ES-I3 (cell line): ENCODE results near the gene IL3RA.

Source experiments
- H3K36me3 ChIP-seq: 2 replicates; pipeline ENCODE4 v1.6.1; 2013; ENCODE audit warnings: mild to moderate bottlenecking, low read length, control low read depth, moderate library complexity; ENCODE audit not compliant: insufficient read depth
- H3K4me1 ChIP-seq: 2 replicates; pipeline ENCODE4 v1.6.1; 2013; ENCODE audit warnings: mild to moderate bottlenecking, control low read depth, low read length; ENCODE audit not compliant: insufficient read depth
- H3K9ac ChIP-seq: 2 replicates; pipeline ENCODE4 v1.6.1; 2013; ENCODE audit warnings: low read depth, mild to moderate bottlenecking, low read length, moderate library complexity
- H3K9me3 ChIP-seq: 2 replicates; pipeline ENCODE4 v1.6.1; 2013; ENCODE audit warnings: mild to moderate bottlenecking, low read length, moderate library complexity; ENCODE audit not compliant: control insufficient read depth, insufficient read depth

IL3RA gene

GRCh38 chrX:1385253-1386223 lies 49.0 kb downstream of the IL3RA start:
- no peaks in the 10 kb centered on the region for H3K9me3 ChIP-seq
- H3K9ac ChIP-seq = no peak overlapping the region
- peaks cover 50% of the 10 kb centered on the region for H3K36me3 ChIP-seq
- no peaks in the 10 kb centered on the region for H3K4me1 ChIP-seq

GRCh38 chrX:1386338-1387127 lies 49.9 kb downstream of the IL3RA start:
- Histone ChIP-seq H3K4me1 (no peaks in the 10 kb centered on the region; the same call in 1 of the 2 replicates), H3K36me3 (peaks cover 55% of the 10 kb centered on the region), H3K9me3 (no peaks in the 10 kb centered on the region), H3K9ac (no peak overlapping the region)

DNA sequence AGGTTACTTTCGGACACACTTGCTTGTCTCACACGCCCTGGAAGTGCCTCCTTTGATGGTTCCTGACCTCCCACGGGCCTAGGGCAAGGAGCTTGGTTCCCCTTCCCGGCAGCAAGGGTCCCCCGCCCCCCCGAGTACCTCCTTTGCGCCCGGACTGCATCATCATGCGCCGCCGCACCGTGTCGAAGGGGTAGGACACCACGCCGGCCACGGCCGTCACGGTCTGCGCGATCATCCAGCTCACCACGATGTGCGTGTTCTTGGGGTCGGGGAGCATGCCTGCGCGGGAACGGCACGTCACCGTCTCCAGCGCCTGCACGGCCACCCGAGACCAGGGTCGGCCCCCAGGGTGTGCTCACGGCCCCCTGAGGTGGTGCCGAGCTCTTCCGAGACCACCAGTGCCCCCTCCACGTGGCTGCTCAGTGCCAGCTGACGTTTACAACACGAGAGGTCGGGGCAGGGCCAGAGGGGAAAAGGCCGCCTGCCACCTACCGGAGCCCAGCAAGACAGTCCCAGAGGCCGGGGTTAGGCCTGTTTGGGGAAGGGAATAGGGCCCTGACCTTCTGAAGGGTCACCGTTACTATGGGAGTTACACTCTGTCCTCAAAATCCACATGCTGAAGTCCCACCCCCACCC lies 50.7 kb downstream of the IL3RA start:
- Histone ChIP-seq H3K9ac (no peak overlapping the region), H3K9me3 (no peaks in the 10 kb centered on the region), H3K36me3 (peaks cover 55% of the 10 kb centered on the region), H3K4me1 (no peaks in the 10 kb centered on the region; the same call in 1 of the 2 replicates)

DNA sequence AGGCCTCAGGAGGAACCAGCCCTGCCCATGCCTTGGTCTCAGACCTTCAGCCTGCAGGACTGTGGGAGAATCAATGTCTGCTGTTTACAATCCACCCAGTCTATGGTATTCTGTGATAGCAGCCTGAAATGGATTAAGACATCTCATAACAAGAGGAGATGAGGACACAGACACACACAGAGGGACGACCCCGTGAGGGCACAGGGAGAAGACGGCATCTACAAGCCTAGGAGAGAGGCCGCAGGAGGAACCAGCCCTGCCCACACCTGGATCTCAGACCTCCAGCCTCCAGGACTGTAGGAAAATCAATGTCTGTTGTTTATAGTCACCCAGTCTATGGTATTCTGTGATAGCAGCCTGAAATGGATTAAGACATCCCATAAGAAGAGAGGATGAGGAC lies 52.1 kb downstream of the IL3RA start:
- peaks cover 51% of the 10 kb centered on the region for H3K36me3 ChIP-seq
- no peak overlapping the region for H3K9ac ChIP-seq
- H3K9me3 ChIP-seq = no peaks in the 10 kb centered on the region
- no peaks in the 10 kb centered on the region; the same call in 1 of the 2 replicates for H3K4me1 ChIP-seq

GRCh38 chrX:1389181-1389992 lies 52.8 kb downstream of the IL3RA start:
- Histone ChIP-seq H3K9ac (no peak overlapping the region), H3K9me3 (no peaks in the 10 kb centered on the region), H3K4me1 (no peaks in the 10 kb centered on the region; the same call in 1 of the 2 replicates), H3K36me3 (peaks cover 51% of the 10 kb centered on the region)

GRCh38 chrX:1389993-1390285 lies 53.4 kb downstream of the IL3RA start:
- H3K36me3 ChIP-seq = peaks cover 46% of the 10 kb centered on the region
- H3K9ac ChIP-seq = no peak overlapping the region
- H3K9me3 ChIP-seq = no peaks in the 10 kb centered on the region
- no peaks in the 10 kb centered on the region; the same call in 1 of the 2 replicates for H3K4me1 ChIP-seq

- Histone ChIP-seq H3K4me1 (no peaks in the 10 kb centered on the region; the same call in 1 of the 2 replicates), H3K9me3 (no peaks in the 10 kb centered on the region), H3K36me3 (peaks cover 45% of the 10 kb centered on the region), H3K9ac (peak overlapping the region; percentile 99)
Measured at GRCh38 chrX:1390621-1391369, 54.2 kb downstream of the IL3RA start.

- H3K9me3 ChIP-seq = no peaks in the 10 kb centered on the region
- H3K36me3 ChIP-seq = peaks cover 41% of the 10 kb centered on the region
- no peaks in the 10 kb centered on the region; the same call in 1 of the 2 replicates for H3K4me1 ChIP-seq
- H3K9ac ChIP-seq = peak overlapping the region; percentile 99
Measured at GRCh38 chrX:1391370-1391706, 54.8 kb downstream of the IL3RA start.

DNA sequence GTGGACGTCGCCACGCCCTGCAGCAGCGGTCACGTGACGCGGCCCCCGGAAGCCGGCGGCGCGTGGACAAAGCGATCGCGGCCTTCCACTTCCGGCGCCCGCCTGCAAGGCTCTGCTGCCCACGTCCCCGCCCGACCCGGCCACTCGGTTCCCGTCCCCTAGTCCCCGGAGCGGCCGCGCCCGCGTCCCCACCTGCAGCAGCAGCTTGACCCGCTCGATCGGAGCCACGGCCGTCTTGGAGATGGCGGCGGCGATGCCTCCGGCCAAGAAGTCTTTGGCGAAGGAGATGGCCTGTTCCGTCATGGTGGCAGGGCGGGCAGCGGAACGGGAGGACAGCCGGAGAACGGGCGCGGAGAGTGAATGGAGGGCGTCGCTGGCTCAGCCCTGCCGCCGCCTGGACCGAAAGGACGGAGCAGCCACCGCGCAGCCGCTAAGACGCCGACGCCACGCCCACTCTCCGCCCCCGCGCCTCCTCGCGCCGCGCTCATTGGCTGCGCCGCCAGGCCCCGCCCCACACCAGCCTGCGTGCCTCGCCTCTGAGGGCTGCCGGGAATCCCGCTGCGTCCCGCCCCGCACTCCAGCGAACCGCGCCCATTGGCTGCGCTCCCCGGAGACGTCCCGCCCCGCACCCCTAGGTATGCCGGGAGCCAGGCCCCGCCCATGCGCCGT lies 55.3 kb downstream of the IL3RA start, which contains the start of gene SLC25A6:
TSS of gene SLC25A6 (minus strand) at position 407 of the 669 bp plus-strand sequence. CDS start at position 303, 104 bp downstream.
- H3K4me1 ChIP-seq = no peaks in the 10 kb centered on the region; the same call in 1 of the 2 replicates
- H3K9me3 ChIP-seq = no peaks in the 10 kb centered on the region
- H3K9ac ChIP-seq = peak within 1 kb of the TSS; percentile 99
- H3K36me3 ChIP-seq = peaks cover 37% of the 10 kb centered on the region

- H3K36me3 ChIP-seq = peaks cover 34% of the 10 kb centered on the region
- no peaks in the 10 kb centered on the region; the same call in 1 of the 2 replicates for H3K4me1 ChIP-seq
- peak overlapping the region; percentile 99 for H3K9ac ChIP-seq
- no peaks in the 10 kb centered on the region for H3K9me3 ChIP-seq
Measured at GRCh38 chrX:1392376-1393068, 55.9 kb downstream of the IL3RA start.

DNA sequence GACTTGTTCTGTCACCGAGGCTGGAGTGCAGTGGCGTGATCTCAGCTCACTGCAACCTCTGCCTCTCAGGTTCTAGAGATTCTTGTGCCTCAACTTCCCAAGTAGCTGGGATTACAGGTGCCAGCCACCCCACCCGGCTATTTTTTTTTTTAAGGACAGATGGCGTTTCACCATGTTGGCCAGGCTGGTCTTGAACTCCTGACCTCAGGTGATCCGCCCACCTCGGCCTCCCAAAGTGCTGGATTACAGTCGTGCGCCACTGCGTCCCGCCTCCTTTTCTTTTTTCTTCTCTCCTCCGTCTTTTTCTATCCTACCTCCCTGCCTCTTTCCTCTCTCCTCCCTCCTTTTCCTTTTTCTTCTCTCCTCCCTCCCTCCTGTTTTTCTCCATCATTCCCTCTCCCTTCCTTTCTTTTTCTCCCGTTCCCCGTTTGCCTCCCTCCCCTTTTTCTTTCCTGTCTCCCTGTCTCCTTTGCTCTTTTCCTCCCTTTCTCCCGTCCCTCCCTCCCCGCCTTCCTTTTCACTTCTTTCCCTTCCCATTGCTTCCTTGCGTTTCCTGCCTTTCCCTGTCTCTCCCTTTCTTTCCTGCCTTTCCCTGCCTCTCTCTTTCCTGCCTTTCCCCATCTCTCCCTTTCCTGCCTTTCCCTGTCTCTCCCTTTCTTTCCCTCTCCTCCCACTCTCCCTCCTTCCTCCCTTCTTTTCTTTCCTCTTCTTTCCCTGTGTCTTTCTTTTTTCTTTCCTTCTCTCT lies 57.5 kb downstream of the IL3RA start:
- Histone ChIP-seq H3K4me1 (no peaks in the 10 kb centered on the region; the same call in 1 of the 2 replicates), H3K36me3 (peaks cover 19% of the 10 kb centered on the region), H3K9ac (peak overlapping the region; percentile 92; the same call in 1 of the 2 replicates)

More for the DNA sequence above, 57.5 kb downstream of the IL3RA start:
- no peaks in the 10 kb centered on the region for H3K9me3 ChIP-seq
